NOMO-1 treated with dmso at 0.1 percent for 144 hours (cell line): ENCODE data around the gene FAM174B.

Source experiments
- DNase-seq: peaks from one replicate; lab custom pipeline; 2025; ENCODE audit not compliant: unreplicated experiment; lab: John Stamatoyannopoulos, UW

The FAM174B gene

DNA sequence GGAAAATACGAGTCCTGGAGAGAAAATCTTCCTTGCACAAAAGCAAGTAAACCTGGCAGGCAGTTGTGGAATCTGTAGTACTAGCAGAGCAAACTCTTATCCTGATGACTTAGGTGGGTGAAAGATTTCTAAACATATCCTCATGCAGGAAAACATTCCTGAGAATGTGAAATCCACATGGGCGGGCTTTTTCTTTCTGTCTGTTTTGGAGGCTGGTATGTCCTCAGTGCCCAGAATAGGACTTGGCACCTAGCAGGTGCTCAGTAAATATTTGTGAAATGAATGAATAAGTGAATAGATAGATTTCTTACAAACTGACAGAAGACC, 53.3 kb downstream of the FAM174B start:
- no peak for DNase-seq

DNA sequence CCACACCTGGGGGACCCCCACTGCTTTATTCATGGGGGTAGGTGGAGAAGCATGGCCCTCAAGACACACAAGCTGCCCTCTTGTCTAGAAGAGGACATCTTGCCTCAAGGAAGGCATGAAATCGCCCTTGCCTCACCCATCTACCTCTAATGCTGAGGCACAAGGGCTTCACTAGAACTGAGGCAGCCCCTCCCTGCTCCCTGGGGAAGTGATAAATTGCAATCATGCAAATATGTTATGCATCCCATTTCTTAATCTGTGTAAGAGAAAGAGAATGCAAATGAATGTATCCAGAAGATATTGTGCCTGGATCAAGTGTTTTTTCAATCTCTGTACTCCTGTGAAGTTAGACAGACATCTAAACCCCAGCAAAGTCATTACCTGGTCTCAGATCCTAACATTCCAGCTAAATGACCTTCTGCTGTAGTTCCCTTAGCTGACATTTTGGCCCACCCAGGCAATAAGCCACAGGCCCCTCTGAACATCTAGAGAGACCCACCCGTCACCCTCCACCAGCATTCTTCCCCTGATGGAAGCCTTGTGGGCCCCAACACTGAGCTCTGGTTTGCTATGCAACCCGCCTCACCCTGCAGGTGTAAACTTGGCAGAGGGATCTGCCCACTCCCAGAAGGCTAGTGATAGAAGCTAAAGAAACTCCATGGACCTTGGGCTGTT, 53.8 kb downstream of the FAM174B start:
- DNase-seq, result no peak

DNA sequence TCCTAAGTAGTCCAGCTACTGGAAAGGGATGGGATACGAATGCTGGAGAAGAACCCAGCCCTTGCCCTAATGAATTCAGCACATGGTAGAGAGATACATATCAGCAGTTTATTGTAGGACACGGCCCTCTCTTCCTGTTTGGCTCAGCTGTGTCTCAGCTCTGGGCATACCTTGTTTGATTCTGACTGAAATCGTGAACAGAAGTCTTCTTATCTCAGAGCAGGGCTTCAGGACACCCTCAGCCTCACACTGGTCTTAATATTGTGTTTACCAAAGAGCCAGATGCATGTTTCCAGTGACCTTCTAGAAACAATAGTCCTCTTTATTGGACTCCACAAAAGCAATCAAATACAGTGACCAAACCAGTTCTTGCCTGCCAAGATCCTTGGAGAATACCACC, 54.7 kb downstream of the FAM174B start:
- no peak for DNase-seq

DNA sequence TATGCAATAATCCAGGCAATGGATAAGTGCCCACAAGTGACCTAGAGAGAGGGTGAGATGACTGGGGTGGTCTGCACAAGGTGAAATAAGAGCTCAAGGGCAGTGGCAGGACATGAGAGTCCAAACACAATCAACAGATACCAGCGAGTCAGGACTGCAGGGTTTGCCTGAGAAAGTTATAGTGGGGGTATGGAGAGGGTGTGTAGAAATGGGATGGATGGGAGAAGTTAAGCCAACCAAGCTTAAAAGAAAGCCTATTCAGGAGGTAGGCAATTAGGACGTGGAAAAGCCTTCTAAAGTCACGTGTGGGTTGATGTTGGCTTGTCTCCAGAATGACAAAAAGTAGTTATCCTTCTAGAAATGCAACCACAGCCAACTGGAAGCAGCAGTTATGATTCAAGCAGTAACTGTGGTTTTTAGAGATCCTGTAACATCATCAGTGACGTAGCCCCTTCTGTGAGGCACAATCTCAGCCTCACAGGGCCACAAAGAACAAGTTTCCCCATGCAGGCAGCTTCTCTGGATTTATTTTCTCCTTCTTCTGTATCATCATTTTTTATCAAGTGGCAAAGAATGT, 56.1 kb downstream of the FAM174B start:
- DNase-seq, result no peak

DNA sequence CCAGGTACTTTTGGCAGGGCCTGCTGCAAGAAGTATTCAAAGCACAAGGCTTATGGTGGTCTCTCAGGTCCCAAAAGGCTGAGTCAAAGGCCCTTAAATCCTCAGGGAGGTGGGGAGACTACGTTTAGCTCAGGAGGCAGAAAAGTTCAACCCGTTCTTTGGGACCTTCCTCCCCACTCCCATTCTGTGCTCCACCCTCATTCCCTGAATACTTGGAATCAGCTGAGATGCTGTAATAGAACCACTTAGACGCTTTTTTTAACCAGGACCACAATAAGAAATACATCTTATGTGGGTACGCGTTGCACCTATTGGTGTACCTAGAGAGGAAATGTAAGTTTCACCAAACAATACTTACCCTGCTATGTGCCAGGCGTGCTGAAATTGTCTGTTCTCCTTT, 58.0 kb downstream of the FAM174B start:
- no peak for DNase-seq

DNA sequence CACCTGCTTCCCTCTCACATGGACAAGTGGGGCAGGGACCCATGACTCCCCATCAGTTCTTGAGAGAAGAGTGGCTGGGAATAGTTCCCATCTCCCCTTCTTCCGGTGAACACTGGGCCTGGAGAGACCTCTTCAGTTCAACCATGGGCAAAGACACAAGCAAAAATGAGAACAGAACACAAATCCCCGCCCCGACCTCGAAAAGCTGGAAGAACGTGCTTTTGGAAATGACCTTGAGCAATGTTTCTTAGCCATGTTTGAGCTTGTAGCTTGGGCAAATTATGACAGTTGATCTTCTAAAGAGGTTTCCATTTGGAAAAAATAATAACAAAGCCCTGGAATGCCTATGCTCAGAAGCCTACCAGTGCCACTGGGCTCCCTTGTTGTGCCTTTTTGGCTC, 59.0 kb downstream of the FAM174B start:
- no peak for DNase-seq

DNA sequence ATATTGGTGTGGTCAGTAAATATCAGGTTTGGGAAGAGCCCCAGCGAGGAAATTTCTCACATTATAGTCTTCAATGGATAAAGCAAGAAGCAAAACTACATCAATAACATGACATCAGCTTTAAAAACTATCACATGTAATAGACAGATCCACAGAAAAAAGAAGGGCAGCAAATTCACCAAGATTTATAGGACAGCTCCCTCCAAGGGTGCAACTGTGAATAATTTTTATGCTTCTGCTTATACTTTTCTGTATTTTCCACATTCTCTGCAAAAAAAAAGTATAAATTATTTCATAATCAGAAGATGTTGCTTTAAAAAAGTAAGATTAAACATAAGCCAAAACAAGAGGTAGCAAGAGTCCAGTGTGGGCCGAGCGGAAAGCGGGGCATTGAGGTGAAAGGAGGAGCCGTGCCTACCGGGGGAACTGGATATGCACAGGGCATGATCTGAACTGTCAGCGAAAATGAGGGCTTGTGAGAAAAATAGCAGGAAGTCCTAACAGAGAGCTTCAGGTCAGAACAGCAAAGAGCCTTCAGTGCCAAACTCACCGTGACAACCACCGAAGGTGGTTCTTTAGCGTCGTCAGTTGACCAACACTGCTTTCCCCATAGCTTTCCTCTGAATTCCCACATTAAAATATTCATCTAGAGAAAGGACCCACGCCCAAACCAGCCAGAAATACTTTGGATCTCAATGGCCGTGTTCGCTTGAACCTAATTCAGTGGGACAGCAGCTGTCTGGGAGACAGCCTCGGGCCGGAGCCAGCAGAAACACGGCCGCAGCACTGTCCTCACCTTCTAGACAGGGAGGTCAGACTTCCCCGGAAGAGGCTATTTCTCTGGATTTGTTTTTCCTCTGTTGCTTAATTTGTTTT, 59.8 kb downstream of the FAM174B start:
- DNase-seq, result no peak

DNA sequence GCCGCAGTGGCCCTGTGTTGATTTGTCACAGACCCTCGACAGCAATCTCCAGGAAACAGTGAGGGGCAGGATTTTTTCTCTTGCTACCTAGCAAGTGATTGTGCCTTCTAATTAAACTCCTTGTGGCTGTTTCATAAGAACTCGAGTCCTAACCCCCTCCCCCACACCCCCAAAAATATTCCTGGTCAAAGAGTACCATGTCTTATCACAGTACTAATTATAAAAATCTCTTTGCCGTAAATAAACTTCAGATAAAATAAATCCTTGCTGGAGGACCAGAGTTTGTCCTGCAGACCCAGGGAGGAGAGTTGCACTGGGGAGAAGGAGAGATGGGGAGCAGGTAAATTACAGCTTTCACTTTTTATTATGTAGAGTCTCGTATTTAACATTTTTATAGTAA, 64.3 kb downstream of the FAM174B start:
- no peak for DNase-seq

DNA sequence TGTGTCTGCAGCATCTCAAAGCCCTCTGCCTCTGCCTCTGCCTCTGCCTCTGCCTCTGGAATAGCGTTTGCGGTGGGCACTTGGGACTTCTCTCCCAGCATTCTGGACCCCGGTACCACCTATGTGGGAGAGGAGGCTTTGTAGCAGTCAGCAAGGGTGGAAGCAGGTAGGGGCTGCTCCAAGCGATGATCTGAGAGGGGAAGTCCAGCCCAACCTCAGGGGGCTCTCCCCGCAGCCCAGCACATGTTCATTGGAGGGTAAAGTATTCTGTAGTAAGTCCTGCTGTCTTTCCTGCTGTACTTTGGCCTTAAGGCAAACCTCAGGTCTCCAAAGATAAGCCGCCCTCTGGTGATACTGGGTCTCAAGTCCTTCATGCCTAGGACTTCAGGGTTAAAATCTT, 68.6 kb downstream of the FAM174B start:
- no peak for DNase-seq

DNA sequence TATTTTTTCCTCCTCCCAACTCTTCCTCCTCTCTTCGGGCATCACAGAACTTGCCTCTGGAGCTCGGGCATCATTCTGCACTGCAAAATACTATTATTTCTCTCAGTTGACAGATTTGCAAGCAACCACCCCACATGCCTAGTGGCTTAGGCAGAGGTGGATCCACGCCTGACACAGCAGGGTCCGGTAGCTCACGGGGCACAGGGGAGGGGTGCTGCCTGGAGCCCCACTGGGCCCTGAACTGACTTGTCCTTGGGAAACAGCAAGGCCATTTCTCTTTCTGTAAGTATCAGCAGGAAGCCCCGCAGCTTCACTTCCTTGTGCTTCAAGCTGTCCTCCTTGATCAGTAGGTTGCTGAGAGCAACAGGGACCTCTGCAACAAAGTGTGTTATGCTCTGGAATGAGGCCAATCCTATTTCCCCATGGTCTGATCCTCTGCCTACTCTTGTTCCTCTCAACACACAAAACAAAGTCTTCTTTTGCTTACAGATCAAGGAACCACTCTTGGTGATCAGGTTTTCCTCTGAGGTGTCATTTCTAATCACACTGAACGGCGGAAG, 69.1 kb downstream of the FAM174B start:
- no peak for DNase-seq

DNA sequence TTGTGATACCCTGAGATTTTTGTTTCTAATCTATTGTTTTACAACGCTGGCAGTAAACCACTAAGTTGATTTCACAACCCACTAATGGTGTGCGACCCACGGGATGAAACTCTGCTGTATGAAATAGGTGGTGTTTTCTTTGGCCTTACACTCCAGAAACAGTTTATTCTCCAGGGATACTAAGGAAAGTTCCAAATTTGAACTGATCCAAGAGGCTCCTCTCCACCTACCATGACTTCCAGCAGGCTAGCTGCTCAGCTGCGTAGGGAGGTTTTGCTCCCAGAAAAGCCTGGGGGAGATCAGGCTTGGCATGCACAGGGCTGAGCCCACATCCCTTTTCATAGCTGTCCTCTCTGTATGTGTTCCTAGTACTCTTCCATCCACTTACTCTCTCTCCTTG, 71.5 kb downstream of the FAM174B start:
- no peak for DNase-seq

DNA sequence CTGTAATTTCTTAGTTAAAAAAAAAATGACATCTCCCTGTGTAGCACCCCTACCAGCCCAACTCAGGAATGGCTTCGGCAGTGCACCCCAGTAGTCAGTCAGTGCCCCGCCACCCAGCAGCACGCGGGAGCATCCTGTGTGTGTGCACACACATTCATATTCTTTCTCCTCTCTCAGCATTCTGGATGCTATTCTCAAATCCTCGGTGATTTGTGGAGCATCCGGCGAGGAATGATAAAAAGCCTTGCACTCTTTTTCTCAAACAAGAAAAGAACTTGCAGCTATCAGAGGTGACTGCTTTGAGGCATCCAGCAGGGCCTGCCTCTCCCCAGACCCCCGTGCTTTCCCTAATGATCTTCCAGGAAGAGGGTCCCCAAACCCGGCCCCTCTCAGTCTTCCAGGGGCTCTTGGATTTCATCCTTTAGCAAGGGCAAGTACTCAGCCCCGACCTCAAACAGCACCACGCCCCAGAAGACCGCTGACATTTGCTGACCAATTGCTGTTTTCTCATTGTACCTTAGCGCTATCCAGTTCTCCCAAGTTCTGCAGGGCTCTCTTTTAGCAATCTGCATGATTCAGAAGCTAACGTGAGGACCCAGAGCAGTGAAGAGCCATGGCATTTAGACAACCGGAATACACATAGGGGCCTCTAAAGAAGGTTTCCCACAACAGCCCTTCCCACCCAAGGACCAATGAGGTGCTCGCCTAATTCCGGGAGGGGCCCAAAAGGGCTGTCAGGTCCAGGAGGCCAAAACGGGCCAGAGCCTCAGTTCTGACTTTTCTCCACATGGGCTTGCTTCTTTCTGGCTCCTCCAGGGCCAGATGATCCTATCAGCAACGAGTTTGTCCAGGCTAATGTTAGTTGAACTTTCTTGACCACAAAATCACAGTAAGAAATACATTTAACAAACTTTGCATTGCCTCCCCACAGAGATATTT, 72.2 kb downstream of the FAM174B start:
- no peak for DNase-seq

DNA sequence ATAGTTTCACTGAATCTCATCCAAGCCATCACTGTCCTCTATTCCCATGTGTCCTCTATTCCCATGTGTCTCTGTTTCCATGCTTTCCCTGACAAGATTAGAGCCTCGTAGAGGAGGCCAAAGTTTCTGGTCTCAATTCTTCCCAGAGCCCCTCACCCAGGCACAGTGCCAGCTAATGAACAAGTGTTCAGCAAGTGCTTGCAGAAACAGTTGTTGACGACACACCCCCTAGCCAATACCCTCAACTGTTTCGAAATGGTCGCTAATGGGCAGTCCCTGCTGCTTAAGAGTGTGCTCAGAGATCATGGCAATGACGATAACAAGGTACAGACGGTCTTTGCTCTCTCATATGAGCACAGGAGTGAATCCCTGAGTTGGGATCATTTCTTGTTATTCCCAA, 73.4 kb downstream of the FAM174B start:
- no peak for DNase-seq

DNA sequence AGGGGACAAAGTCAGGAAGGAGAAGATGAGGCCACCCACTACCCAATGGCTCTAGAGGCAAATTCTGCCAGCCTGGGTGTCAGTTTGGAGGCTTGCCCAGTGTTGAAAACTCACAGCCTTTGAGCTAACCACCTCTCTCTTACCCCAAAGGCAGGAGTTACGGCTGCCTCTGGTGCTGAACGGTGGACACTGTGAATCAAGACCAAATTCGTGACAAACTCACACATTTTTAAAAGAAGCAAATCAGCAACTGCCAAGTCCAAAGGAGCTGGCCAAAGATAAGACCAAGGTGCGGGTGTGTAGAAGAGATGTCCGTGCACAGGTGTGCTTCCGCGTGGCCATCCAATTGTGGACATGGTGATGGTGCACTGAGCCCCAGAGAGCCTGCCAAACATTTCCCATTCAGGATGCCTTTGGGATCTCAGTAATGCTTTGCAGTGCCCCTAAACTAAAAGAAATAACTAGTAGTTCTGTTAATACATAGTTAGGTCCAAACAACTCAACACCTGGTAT, 74.6 kb downstream of the FAM174B start:
- DNase-seq, result no peak

DNA sequence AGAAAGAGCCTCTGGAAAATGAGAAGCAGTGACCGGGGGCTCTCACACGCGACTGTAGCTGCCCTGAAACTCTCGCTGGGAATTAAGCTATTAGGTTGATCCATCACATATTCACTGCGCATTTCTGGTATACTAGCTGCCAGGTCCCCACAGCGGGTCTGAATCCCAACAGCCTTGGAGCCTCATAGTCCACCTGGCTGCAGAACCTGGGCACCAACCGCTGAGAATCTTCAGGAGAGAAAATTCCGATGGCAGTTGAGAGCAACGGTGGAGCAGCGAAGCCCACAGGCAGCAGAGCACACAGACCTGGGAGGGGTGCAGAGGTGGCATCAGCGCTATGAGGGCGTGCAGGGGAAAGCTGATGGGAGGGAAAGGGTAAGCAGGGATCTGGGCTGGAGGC, 75.1 kb downstream of the FAM174B start:
- DNase-seq, result no peak

DNA sequence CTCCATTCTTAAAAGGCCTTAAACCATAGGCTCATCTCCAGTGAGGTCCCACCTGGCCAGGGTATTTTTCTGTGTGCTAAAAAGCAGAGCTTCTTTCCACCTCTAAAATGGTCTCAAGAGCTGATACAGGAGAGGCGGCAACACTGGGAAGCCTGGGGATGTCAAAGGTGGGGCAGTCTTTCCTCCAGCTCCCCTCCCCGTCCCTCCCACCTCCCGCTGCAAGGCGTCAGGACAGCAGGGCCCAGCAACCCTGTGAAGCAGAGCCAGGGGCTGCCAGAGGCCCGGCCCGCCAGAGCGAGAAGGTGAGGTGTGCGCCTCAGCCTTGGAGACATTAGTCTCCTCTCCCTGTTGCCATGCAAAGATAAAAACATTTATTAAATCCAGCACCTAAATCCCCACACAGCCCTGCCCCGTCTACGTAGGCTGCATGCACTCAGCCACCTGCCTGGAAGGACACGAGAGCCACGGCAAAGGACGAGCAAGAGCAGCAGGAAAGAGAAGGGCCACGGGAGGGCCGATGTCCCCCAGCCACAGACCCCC, 75.6 kb downstream of the FAM174B start:
- DNase-seq, result no peak

DNA sequence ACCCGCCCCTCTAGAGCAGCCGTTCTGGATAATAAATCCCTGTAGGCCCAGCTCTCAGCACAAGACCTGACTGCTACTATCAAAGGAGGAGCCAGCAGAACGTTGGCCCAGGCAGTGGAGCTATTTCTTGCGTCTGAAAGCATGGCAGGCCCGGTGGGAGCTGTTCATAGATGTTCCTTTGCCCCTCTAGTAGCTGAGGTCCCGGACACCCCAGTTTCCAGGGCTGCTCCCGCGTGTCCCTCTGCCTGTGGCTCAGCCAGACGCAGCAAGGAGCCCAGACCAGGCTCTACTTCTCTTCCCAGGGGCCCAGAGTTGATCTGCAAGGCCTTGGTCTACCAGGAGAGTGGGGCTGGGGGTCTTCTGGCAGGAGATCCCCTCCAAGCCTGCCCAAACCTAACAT, 76.1 kb downstream of the FAM174B start:
- no peak for DNase-seq

DNA sequence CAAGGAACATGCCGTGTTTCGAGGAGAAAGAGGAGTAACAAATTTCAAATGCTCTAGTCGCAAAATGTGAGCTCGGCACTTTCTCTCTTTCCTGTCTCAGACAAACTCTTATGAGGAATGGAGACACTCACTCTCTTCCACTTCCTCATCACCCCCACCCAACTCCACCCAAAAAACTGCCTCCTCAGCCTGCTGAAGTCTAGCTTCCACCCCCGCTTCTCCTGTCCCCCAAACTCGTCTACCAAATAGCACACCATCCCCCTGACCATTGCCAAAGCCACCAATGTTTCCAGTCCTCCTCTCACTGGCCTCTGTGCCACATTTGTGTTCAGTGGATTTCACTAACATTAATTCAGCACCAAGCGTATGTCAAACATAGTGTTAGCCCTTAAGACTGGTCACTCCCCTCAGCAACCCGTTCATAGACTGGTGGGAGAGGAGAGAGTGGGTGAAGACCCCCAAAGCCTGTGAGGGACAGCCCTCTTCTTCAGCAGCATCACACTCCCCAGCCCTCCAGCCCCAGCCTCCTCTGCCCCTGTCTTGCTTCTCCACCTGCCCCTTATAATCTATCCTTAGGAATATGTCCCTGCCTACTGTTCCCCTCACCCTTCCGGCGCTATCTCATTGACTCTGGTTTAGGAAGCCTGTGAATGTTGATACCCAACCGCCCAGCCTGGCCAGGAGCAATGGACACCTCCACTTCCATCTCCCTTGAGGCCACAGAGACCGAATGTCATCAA, 77.3 kb downstream of the FAM174B start:
- no peak for DNase-seq

DNA sequence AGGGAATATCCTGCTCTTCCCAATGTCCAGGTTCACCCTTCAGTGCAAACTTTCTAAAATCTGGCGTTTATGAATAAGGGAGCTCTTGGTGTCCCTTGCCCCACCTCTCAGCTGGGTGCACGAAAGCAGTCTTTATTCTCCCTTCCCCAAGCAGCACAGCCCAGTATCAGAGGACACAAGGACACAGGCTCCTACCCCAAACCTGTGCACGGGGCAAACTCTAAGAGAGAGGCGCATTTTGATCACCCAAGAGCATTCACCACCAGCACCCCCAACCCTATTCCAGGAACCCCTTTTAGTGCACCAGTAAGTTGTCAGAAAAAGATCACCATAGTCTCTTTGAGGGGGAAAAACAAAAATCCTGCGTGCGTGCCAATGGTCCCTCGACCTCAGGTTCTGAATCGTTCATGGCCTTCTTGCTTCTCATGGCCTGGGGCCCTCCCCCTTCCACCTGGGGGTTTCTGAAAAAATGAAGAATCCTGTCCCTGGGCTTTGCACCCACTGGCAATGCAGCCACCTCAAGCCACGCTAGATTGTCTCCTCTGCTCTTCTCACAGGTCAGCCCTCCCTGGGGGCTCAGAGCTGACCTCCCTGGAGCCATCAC, 78.9 kb downstream of the FAM174B start:
- no peak for DNase-seq
